Chondrocyte (in vitro differentiated cells): ENCODE data around the gene CEP104. TPM values are rescaled to one million over a fixed set of nuclear protein-coding genes. Genes with fewer than 3 reads are reported as not detected.

Experiments
- DNase-seq: peaks from one replicate; pipeline ENCODE4 v3.0.0; 2021; ENCODE audit warnings: mixed read lengths, low spot score
- H3K27ac Mint-ChIP-seq: one replicate; pipeline ENCODE4 v1.8.0; 2021; ENCODE audit warnings: mild to moderate bottlenecking, moderate library complexity, mixed read lengths; ENCODE audit not compliant: unreplicated experiment
- H3K27me3 Mint-ChIP-seq: 2 replicates; pipeline ENCODE4 v1.8.0; 2021; ENCODE audit warnings: low read depth, mixed read lengths
- H3K36me3 Mint-ChIP-seq: 2 replicates; pipeline ENCODE4 v1.8.0; 2021; ENCODE audit warnings: low read depth, mixed read lengths
- H3K4me1 Mint-ChIP-seq: 2 replicates; pipeline ENCODE4 v1.8.0; 2021; ENCODE audit warnings: low read depth, mild to moderate bottlenecking, mixed read lengths
- H3K4me3 Mint-ChIP-seq: one replicate; pipeline ENCODE4 v1.8.0; 2021; ENCODE audit warnings: mild to moderate bottlenecking, moderate library complexity, mixed read lengths; ENCODE audit not compliant: unreplicated experiment
- H3K9me3 Mint-ChIP-seq: 2 replicates; pipeline ENCODE4 v1.8.0; 2021; ENCODE audit warnings: low read depth, mixed read lengths
- CTCF ChIP-seq: fragments of 200-600 bp; sonication (generic); IDR thresholded peaks from 2 replicates; pipeline ENCODE4 v1.5.0; 2021; ENCODE audit warnings: antibody characterized with exemption, mild to moderate bottlenecking, moderate library complexity
- total RNA-seq: library from RNA; stranded (reverse); gene quantifications from 3 replicates; pipeline ENCODE4 v1.2.1, GENCODE V29; 2021

The CEP104 gene
- total RNA-seq, 1 donor from 2014 or later: 37.4 TPM

GRCh38 chr1:3900150-3900968 is 43.3 kb upstream of the CEP104 start, which contains the start of gene C1orf174:
Gene C1orf174, minus strand, starts transcription at chr1:3900272. Its CDS starts 86 bp downstream, at chr1:3900186.
- peaks cover 14% of the 10 kb centered on the region for H3K9me3 Mint-ChIP-seq
- no peaks in the 10 kb centered on the region for H3K27me3 Mint-ChIP-seq
- H3K4me3 Mint-ChIP-seq: peak within 1 kb of the TSS; percentile 86
- H3K4me1 Mint-ChIP-seq: peaks cover 47% of the 10 kb centered on the region
- TF ChIP-seq CTCF: no peak
- DNase-seq: peak; percentile 97
- H3K27ac Mint-ChIP-seq: peak within 1 kb of the TSS; percentile 96
- H3K36me3 Mint-ChIP-seq: no peaks in the 10 kb centered on the region

GRCh38 chr1:3899754-3900149 is 42.7 kb upstream of the CEP104 start:
- no peak for DNase-seq
- no peaks in the 10 kb centered on the region for H3K27me3 Mint-ChIP-seq
- peak; percentile 38 for TF ChIP-seq CTCF
- peaks cover 52% of the 10 kb centered on the region for H3K4me1 Mint-ChIP-seq
- no peaks in the 10 kb centered on the region for H3K36me3 Mint-ChIP-seq
- H3K27ac Mint-ChIP-seq: peak overlapping the region; percentile 96
- peaks cover 14% of the 10 kb centered on the region for H3K9me3 Mint-ChIP-seq
- H3K4me3 Mint-ChIP-seq: peak overlapping the region; percentile 86

- TF ChIP-seq CTCF: no peak
- Mint-ChIP-seq H3K4me1 (peaks cover 52% of the 10 kb centered on the region), H3K27ac (peak overlapping the region; percentile 80), H3K4me3 (peak overlapping the region; percentile 86), H3K9me3 (peaks cover 14% of the 10 kb centered on the region), H3K36me3 (no peaks in the 10 kb centered on the region), H3K27me3 (no peaks in the 10 kb centered on the region)
- DNase-seq: peak; percentile 46
Measured at GRCh38 chr1:3898994-3899753, 42.2 kb upstream of the CEP104 start.

- H3K36me3 Mint-ChIP-seq: no peaks in the 10 kb centered on the region
- H3K4me3 Mint-ChIP-seq: no peak overlapping the region
- no peak for DNase-seq
- H3K27ac Mint-ChIP-seq: no peak overlapping the region
- H3K27me3 Mint-ChIP-seq: no peaks in the 10 kb centered on the region
- peaks cover 14% of the 10 kb centered on the region for H3K9me3 Mint-ChIP-seq
- TF ChIP-seq CTCF: no peak
- H3K4me1 Mint-ChIP-seq: peaks cover 53% of the 10 kb centered on the region
Measured at GRCh38 chr1:3898475-3898735, 41.4 kb upstream of the CEP104 start.

GRCh38 chr1:3896396-3897000 is 39.5 kb upstream of the CEP104 start:
- H3K36me3 Mint-ChIP-seq: peaks cover 4% of the 10 kb centered on the region
- no peak overlapping the region for H3K4me3 Mint-ChIP-seq
- H3K27ac Mint-ChIP-seq: peak overlapping the region; percentile 20
- DNase-seq: peak; percentile 40
- peaks cover 14% of the 10 kb centered on the region for H3K9me3 Mint-ChIP-seq
- TF ChIP-seq CTCF: no peak
- no peaks in the 10 kb centered on the region for H3K27me3 Mint-ChIP-seq
- peaks cover 52% of the 10 kb centered on the region for H3K4me1 Mint-ChIP-seq
